Skeletal muscle tissue (tissue), 4 donors: Measurements from ENCODE around the gene KLF2. TPM values are rescaled to one million over a fixed set of nuclear protein-coding genes. Genes with fewer than 3 reads are reported as not detected.
A peak's percentile ranks its signal among the peaks of the same experiment; 100 is the strongest.
"Not testable (repeated sequence)": the region's sequence is repeated elsewhere in the genome, so short reads cannot be mapped to it uniquely, and the experiment has no call there.

Experiments
- H3K27ac ChIP-seq: one replicate; pipeline ENCODE4 v1.7.0; 2013; ENCODE audit warnings: mild to moderate bottlenecking, low read depth, low read length, inconsistent platforms
- H3K27me3 ChIP-seq, 3 donors: one replicate each; pipeline ENCODE4 v1.7.0; 2013; ENCODE audit warnings: low read length in 3 of 3; ENCODE audit not compliant: control insufficient read depth in 3 of 3, insufficient read depth in 3 of 3
- H3K36me3 ChIP-seq, 3 donors: one replicate each; pipeline ENCODE4 v1.7.0; 2013; ENCODE audit warnings: low read length in 3 of 3; ENCODE audit not compliant: control insufficient read depth in 3 of 3, insufficient read depth in 3 of 3
- H3K4me1 ChIP-seq, 3 donors: one replicate each; pipeline ENCODE4 v1.7.0; 2013; ENCODE audit warnings: low read length in 3 of 3, mild to moderate bottlenecking in 3 of 3; ENCODE audit not compliant: control insufficient read depth in 3 of 3, insufficient read depth in 3 of 3
- H3K4me3 ChIP-seq, 3 donors: one replicate each; pipeline ENCODE4 v1.7.0; 2013; ENCODE audit warnings: low read length in 3 of 3
- H3K9ac ChIP-seq, 3 donors: one replicate each; pipeline ENCODE4 v1.7.0; 2013; ENCODE audit warnings: low read length in 3 of 3, mild to moderate bottlenecking in 3 of 3, moderate library complexity in 2 of 3, low read depth in 1 of 3
- H3K9me3 ChIP-seq, 3 donors: one replicate each; pipeline ENCODE4 v1.7.0; 2013; ENCODE audit warnings: low read length in 3 of 3; ENCODE audit not compliant: control insufficient read depth in 3 of 3
- total RNA-seq: library from RNA; depleted of rRNA; stranded (reverse); fragments of >200 nt; gene quantifications from one replicate; pipeline ENCODE4 v1.2.3, GENCODE V29; 2014
- donor health status: Osteomylitis.

The KLF2 gene
- total RNA-seq, 1 donor from 2014 or later, result 14.1 TPM

- H3K9ac ChIP-seq, H3K27me3 ChIP-seq, H3K9me3 ChIP-seq, H3K27ac ChIP-seq, H3K36me3 ChIP-seq, H3K4me3 ChIP-seq: not testable (repeated sequence)
- peaks cover 6 to 11% (median 10%) of the 10 kb centered on the region in 3 donors for H3K4me1 ChIP-seq
Measured at GRCh38 chr19:16305060-16305459, 19.6 kb upstream of the KLF2 start.

DNA sequence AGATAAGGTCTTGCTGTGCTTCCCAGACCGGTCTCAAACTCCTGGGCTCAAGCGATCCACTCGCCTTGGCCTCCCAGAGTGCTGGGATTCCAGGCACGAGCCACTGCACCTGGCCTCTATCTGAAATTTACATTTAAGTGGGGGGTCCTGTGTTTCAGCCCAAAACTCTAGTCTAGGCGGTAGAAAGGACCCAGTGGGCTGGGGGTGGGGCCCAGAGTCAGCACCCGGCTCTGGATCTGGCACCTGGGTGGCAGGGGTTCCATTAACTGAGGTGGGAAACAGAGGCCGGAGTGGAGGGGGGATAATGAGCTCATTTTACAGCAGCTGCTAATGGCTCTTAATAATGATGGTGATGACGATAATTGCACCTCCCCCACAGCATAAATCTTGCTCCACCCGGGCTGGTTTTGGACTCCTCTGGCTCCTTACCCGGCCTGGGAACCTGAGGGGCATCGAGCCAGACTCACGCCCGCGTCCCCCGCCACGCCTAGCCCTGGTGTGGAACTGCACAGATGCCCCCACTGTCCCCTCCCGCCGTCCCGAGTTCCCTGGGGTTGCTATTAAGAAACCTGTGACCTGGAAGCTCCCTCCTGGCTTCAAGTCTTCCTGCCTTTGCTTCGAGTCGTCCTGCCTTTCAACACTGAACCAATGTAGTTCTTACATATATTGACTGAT is 17.8 kb upstream of the KLF2 start:
- Histone ChIP-seq H3K9me3 (no peaks in the 10 kb centered on the region), H3K4me3 (no peak overlapping the region), H3K27ac (no peak overlapping the region), H3K36me3 (no peaks in the 10 kb centered on the region), H3K9ac (no peak overlapping the region), H3K27me3 (no peaks in the 10 kb centered on the region), H3K4me1 (peaks cover 4 to 9% (median 9%) of the 10 kb centered on the region in 3 donors)

GRCh38 chr19:16308081-16308480 is 16.5 kb upstream of the KLF2 start:
- no peaks in the 10 kb centered on the region for H3K27me3 ChIP-seq
- no peak overlapping the region for H3K4me3 ChIP-seq
- no peaks in the 10 kb centered on the region for H3K36me3 ChIP-seq
- no peak overlapping the region for H3K9ac ChIP-seq
- peaks cover 0 to 5% (median 4%) of the 10 kb centered on the region in 3 donors for H3K4me1 ChIP-seq
- no peak overlapping the region for H3K27ac ChIP-seq
- H3K9me3 ChIP-seq, result no peaks in the 10 kb centered on the region

GRCh38 chr19:16309643-16310042 is 15.0 kb upstream of the KLF2 start:
- Histone ChIP-seq H3K9ac (no peak overlapping the region), H3K9me3 (no peaks in the 10 kb centered on the region), H3K27me3 (no peaks in the 10 kb centered on the region), H3K4me3 (no peak overlapping the region), H3K27ac (no peak overlapping the region), H3K36me3 (no peaks in the 10 kb centered on the region), H3K4me1 (no peaks in the 10 kb centered on the region)

GRCh38 chr19:16315825-16316505 is 8.7 kb upstream of the KLF2 start:
- H3K4me3 ChIP-seq, result peak overlapping the region in 1 of 3 donors; percentile 24
- no peaks in the 10 kb centered on the region for H3K27me3 ChIP-seq
- H3K9me3 ChIP-seq, result no peaks in the 10 kb centered on the region
- H3K36me3 ChIP-seq, result no peaks in the 10 kb centered on the region
- peak overlapping the region; percentile 56 for H3K27ac ChIP-seq
- peaks cover 11 to 20% (median 13%) of the 10 kb centered on the region in 3 donors for H3K4me1 ChIP-seq
- peak overlapping the region; percentile 25 to 57 (median 32) for H3K9ac ChIP-seq

DNA sequence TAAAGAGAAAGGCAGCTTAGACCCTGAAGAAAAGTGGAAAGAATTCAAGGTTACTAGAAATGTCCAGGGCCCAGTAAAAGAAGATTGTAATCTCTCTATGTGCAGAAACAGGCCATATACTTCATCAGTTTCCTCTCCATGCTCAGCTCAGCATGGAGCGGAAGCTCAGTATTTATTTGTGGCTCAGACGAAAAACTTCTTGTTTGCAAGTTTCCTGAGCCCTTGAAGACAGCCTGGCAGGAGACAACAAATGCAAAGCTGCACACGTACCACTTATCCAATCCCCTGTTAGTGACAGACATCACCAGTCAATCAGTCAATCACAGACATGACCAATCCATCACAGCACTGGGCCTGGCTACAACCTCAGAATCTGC is 8.1 kb upstream of the KLF2 start:
- Histone ChIP-seq H3K9me3 (no peaks in the 10 kb centered on the region), H3K27me3 (no peaks in the 10 kb centered on the region), H3K9ac (no peak overlapping the region), H3K27ac (peak overlapping the region; percentile 56), H3K36me3 (no peaks in the 10 kb centered on the region), H3K4me1 (peaks cover 11 to 20% (median 13%) of the 10 kb centered on the region in 3 donors), H3K4me3 (no peak overlapping the region)

- Histone ChIP-seq H3K27ac (no peak overlapping the region), H3K36me3 (no peaks in the 10 kb centered on the region), H3K4me1 (peaks cover 15 to 32% (median 17%) of the 10 kb centered on the region in 3 donors), H3K9me3 (no peaks in the 10 kb centered on the region), H3K27me3 (no peaks in the 10 kb centered on the region), H3K9ac (no peak overlapping the region), H3K4me3 (no peak overlapping the region)
Measured at GRCh38 chr19:16319481-16319880, 5.1 kb upstream of the KLF2 start.

DNA sequence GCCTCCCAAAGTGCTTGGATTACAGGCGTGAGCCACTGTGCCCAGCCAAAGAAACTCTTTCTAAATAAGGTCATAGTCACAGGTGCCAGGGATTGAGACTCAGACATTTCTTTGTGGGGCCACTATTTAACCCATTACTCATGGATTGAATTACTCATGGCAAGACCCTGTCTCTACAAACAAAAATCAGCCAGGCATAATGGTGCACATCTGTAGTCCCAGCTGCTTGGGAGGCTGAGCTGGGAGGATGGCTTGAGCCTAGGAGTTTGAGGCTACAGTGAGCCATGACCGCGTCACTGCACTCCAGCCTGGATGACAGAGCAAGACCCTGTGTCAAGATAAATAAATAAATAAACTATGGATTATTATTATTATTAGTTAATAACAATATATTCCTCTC is 3.6 kb upstream of the KLF2 start:
- H3K9ac ChIP-seq, result no peak overlapping the region
- H3K27ac ChIP-seq, result no peak overlapping the region
- H3K36me3 ChIP-seq, result peaks cover 0 to 3% (median 0%) of the 10 kb centered on the region in 3 donors
- H3K27me3 ChIP-seq, result no peaks in the 10 kb centered on the region
- H3K4me3 ChIP-seq, result no peak overlapping the region
- H3K9me3 ChIP-seq, result no peaks in the 10 kb centered on the region
- peaks cover 10 to 26% (median 12%) of the 10 kb centered on the region in 3 donors for H3K4me1 ChIP-seq

GRCh38 chr19:16325161-16325527 is 518 bp downstream of the KLF2 start:
- no peaks in the 10 kb centered on the region for H3K9me3 ChIP-seq
- H3K27me3 ChIP-seq, result no peaks in the 10 kb centered on the region
- H3K4me3 ChIP-seq, result peak overlapping the region; percentile 54 to 87 (median 80)
- H3K27ac ChIP-seq, result peak overlapping the region; percentile 92
- peak overlapping the region; percentile 51 to 86 (median 79) for H3K9ac ChIP-seq
- H3K4me1 ChIP-seq, result peaks cover 26 to 45% (median 33%) of the 10 kb centered on the region in 3 donors
- peaks cover 11 to 28% (median 17%) of the 10 kb centered on the region in 3 donors for H3K36me3 ChIP-seq

- H3K36me3 ChIP-seq, result peaks cover 11 to 28% (median 17%) of the 10 kb centered on the region in 3 donors
- H3K27ac ChIP-seq, result peak overlapping the region; percentile 86
- H3K9ac ChIP-seq, result peak overlapping the region; percentile 78 to 86 (median 81)
- H3K27me3 ChIP-seq, result no peaks in the 10 kb centered on the region
- peak overlapping the region; percentile 85 to 87 (median 86) for H3K4me3 ChIP-seq
- no peaks in the 10 kb centered on the region for H3K9me3 ChIP-seq
- H3K4me1 ChIP-seq, result peaks cover 26 to 45% (median 33%) of the 10 kb centered on the region in 3 donors
Measured at GRCh38 chr19:16325641-16326400, 1.2 kb downstream of the KLF2 start.
